Coronary artery (tissue), 2 donors: Measurements from ENCODE around the gene KIF21B.
A peak's percentile ranks its signal among the peaks of the same experiment; 100 is the strongest.

Source experiments
- DNase-seq: peaks from one replicate; pipeline ENCODE4 v3.0.0-alpha.2; 2017; ENCODE audit warnings: low spot score
- H3K27ac ChIP-seq, 2 donors: fragments of 200-600 bp; sonication (generic); one replicate each; pipeline ENCODE4 v1.5.1; 2016 to 2019
- H3K4me3 ChIP-seq: fragments of 200-600 bp; sonication (generic); 2 replicates; pipeline ENCODE4 v1.5.1; 2016; ENCODE audit warnings: mild to moderate bottlenecking, moderate library complexity
- TF ChIP-seq, protein P1 (sequence below): fragments of 200-600 bp; sonication (generic); IDR thresholded peaks from one replicate; pipeline ENCODE4 v1.5.1; 2019; ENCODE audit warnings: antibody characterized with exemption

The KIF21B gene

DNA sequence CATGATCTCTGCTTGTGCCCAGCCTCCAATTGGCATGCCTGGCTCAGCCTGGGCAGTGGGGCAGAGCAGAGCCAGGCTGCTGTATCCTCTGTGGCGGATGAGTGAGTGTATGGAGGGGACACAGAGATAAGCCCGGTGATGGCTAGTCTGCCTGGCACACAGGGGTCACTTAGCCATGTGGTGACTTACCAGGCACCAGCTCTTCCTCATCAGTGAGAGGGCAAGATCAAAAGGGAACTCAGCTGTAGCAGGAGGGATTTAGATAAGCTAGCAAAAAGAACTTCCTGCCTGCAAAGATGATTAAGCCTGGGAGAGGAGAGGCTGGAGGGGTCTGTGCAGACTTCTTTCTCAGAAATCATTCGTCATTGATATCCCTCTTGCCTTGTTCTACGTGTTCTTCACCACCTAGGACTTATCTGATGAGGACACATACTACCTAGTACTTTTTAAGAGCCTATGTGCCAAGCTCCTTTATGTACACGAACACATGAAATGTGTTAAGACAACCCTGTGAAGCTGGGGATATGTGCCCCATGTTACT lies 7.9 kb downstream of the KIF21B start:
- no peak for DNase-seq
- no peak overlapping the region for H3K4me3 ChIP-seq
- no peak overlapping the region for H3K27ac ChIP-seq
- TF ChIP-seq, protein P1, sequence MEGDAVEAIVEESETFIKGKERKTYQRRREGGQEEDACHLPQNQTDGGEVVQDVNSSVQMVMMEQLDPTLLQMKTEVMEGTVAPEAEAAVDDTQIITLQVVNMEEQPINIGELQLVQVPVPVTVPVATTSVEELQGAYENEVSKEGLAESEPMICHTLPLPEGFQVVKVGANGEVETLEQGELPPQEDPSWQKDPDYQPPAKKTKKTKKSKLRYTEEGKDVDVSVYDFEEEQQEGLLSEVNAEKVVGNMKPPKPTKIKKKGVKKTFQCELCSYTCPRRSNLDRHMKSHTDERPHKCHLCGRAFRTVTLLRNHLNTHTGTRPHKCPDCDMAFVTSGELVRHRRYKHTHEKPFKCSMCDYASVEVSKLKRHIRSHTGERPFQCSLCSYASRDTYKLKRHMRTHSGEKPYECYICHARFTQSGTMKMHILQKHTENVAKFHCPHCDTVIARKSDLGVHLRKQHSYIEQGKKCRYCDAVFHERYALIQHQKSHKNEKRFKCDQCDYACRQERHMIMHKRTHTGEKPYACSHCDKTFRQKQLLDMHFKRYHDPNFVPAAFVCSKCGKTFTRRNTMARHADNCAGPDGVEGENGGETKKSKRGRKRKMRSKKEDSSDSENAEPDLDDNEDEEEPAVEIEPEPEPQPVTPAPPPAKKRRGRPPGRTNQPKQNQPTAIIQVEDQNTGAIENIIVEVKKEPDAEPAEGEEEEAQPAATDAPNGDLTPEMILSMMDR, result no peak

DNA sequence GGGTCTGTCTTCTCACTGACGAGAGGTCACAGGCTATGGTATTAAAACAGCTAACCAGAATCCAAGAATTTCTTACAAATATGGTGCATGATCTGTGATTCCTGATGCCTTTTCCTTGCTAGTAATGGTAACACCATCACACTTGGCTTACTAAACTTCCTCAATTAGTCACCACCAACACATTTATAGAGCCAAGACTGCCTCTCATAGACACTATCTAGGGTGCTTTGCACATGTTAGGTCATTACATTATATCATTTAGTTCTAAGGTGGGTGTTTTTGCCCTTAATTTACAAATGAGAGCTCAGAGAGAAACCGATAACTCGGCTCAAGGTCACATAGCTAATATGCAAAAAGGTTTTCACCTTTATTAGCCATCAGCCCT lies 8.7 kb downstream of the KIF21B start:
- DNase-seq, result no peak
- no peak overlapping the region for H3K27ac ChIP-seq
- H3K4me3 ChIP-seq, result no peak overlapping the region
- TF ChIP-seq, protein P1, result no peak

DNA sequence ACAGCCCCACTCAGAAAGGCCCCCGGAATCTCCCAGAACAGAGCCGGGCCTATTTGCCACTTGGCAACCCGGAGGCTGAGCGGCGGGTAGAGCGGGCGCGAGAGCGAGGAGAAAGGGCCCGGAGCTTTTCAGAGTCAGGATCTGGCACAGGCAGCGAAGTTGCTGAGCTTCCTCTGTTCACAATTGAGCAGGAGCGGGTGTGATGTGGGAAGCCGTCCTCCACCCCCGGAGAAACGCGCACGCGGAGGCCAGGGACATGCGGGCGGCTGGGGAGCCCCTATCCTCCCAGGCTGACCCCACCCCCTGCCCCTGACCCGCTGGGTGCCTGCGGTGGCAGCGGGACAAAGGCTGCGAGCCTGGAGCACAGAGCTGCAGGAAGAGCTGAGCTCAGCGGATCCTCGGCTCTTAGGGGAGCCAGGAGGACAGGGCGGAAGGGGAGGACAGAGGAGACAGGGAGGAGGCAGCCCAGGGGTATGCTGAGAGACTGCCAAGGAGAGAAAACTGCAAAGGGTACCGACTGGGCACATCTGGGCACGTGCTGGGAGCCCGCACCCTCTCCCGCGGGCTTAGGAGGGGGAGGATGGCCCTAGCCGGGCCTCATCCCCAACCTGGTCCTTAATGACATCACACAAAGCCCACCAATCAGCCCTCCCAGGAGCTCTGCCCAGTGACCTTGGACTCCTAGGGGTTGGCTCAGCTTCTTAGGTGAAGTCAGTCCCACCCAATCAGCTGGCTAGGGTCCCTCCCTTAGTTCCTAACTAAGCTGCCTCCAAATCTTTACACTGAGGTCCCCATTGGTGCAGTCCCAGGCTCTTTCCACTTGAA lies 9.3 kb downstream of the KIF21B start:
- TF ChIP-seq, protein P1, result no peak
- H3K4me3 ChIP-seq, result peak overlapping the region; percentile 52
- H3K27ac ChIP-seq, result no peak overlapping the region
- DNase-seq, result no peak

DNA sequence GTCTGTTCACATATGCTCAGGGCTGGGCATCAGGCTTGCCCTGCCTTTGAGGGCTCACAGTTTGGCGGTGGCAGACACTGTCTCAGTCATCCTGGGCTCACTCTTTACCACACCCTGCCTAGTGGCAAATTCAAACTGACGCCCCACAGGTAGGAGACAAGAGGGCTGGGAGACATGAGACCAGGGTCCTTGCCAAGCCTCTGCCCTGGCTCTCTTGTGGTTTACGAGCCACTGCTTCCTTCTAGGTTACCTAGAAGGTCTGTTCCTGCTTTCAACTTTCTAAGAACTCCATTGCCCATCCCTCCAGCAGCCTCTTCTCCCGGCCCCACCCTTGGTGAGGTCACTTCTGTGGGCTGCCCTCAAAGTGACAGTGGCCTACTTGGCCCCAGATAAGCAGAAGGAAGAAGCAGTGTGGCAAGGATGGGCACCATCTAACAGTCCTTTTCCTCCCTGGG lies 10.5 kb downstream of the KIF21B start:
- TF ChIP-seq, protein P1, result no peak
- Histone ChIP-seq H3K27ac (no peak overlapping the region), H3K4me3 (no peak overlapping the region)
- DNase-seq, result no peak

DNA sequence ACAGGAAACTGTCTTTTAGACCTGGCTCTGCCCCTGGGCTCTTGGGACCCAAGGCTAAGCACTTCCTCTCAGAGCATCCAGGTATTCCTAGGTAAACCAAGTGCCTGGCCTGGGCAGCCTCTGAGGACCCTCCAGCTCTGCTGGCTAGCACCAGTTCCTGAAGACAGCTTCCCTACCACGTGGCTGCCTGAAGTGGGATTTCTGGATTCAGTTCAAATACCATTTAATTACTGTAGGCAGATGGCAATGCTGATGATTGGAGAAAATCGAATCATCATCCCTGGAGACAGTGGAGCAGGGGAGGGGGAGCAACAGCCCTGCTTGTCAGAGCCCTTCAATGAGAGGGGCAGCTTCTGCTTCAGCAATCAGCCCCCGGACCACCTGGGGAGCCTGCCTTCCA lies 11.9 kb downstream of the KIF21B start:
- TF ChIP-seq, protein P1, result no peak
- Histone ChIP-seq H3K4me3 (no peak overlapping the region), H3K27ac (no peak overlapping the region)
- DNase-seq, result no peak

DNA sequence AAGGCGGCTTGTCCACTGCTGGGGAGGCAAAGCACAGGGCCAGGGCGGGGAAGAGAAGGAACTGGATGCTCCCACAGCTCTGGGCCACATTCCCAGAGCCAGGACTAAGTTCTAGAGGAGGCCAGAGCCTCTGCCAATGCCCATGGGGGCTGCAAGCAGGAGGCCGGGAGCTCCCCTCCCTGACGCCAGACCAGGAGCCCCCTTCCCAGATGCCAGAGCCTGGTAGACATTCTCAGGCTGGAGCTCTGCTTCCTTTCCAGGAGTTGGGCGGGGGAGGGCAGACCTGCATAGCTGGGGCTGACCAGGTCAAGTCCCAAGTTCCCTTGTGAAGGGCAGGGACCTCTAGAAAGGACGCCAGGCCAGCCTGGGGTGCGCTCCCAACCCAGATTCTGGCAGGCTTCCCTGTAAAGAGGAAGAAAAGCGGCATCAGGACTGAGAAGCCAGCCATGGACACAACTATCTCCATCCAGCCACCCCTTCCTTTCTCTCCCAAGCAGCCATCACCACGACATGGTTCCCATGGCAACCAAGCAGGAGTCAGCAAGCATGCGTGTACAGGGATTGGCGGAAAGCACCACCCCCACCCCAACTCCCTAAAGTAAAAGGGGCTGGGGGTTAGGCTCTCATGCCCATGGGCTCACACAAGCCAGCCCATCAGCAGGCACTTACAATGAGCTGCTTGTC lies 13.4 kb downstream of the KIF21B start:
- no peak overlapping the region for H3K4me3 ChIP-seq
- TF ChIP-seq, protein P1, result no peak
- DNase-seq, result no peak
- no peak overlapping the region for H3K27ac ChIP-seq
